ENCODE data around the gene RHOT1.
A peak's percentile ranks its signal among the peaks of the same experiment; 100 is the strongest.
"Not testable (repeated sequence)": the region's sequence is repeated elsewhere in the genome, so short reads cannot be mapped to it uniquely, and the experiment has no call there.

Gene RHOT1

DNA sequence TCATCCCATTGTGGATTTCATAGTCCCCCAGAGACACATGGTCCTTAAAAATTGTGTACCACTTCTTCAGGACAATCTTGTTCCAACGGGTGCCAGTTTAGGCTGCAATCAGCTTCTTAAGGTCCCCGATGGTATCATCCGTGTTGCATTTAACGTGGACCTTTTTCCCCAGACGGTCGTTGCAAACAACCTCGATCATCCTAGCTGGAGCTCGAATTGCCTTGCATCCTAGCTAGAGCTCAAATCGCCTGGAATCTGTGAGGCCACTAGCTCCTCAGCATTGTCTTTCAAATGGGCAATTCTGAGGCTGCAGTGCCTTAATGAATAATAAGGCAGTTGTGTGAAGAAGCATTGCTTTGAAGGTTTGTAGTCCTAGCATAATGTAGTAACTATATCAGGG lies 85.6 kb downstream of the RHOT1 start:
- no peak for DNase-seq (ENCODE audit: low read depth in 2 of 2)

- DNase-seq (ENCODE audit: low read depth in 2 of 2), result no peak
Measured at GRCh38 chr17:32235588-32235987, 93.3 kb downstream of the RHOT1 start.

- no peak for DNase-seq (ENCODE audit: low read depth in 2 of 2)
Measured at GRCh38 chr17:32239456-32239855, 97.2 kb downstream of the RHOT1 start.

- no peak for DNase-seq (ENCODE audit: low read depth in 2 of 2)
Measured at GRCh38 chr17:32240750-32241149, 98.4 kb downstream of the RHOT1 start.

DNA sequence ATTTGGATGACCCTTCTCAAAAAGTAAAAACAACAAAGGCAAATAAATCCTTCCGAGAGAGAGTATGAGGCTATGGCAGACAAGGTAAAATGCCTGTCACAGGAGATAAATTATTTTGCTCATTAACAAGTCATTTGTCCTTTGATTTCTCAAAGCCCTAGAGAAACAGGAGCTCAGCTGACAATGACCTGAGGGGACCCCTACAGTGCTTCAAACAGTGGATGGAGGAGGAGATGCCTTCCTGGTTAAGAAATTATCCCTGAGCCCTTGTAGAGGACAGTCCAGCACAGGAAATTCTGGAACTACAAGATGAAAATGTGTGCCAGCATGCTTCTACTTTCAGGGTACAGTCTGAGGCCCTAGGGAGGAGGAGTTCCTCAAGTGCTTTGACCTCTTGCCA lies 99.3 kb downstream of the RHOT1 start:
- DNase-seq (ENCODE audit: low read depth in 2 of 2), result no peak

GRCh38 chr17:32249475-32249874 lies 107.2 kb downstream of the RHOT1 start:
- no peak for DNase-seq (ENCODE audit: low read depth in 2 of 2)

DNA sequence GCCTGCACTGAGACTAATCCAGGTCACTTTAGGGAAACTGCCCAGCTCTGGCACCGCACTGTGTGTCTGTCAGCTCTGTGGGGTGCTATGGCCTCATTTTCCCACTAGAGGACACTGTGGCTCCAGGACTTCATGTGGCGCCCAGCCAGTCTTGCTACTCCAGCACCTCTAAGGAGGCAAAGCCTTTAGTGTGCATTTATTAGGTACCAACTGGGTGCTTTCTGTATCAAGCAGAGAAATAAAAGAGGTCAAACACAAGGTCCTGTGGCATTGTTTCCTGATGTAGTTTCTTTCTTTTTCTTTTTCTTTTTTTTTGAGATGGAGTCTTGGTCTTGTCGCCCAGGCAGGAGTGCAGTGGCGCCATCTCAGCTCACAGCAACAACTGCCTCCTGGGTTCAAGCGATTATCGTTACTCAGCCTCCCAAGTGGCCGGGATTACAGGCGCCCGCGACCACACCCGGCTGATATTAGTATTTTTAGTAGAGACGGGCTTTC lies 110.9 kb downstream of the RHOT1 start:
- DNase-seq (ENCODE audit: low read depth in 2 of 2), result peak; percentile 31 to 70

DNA sequence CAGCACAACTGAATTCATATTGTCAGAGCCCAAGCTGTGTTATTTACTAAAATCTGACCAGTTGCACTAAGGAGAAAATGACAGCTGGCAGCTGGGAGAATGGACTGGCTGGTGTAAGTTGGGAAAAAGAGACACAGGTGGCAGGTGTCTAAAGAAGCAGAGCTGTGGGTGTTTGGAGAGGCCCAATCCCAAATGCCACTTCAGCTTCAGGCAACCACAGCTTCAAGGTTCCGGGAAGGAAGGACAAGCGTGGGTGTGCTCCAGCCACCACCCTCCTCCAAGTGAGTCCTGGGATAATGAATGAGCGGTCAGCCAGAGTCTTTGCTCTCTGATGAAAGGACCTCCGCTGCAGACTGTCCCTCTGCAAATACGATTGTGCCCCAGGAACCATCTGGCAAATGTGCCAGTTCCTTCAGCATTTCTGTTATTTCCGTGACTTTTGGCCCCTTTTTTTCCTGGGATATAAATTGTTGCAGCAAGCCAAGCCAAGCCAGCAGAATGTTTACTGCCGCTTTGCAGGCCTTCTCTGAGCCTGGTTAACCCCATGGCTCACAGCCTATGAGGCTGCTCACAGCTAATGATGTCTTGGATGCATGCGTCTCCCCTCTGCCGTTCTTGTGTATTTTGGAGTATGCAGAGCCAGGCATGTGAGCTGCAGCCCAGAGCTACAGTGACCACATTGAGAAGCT lies 113.9 kb downstream of the RHOT1 start:
- DNase-seq (ENCODE audit: low read depth in 2 of 2), result no peak

DNA sequence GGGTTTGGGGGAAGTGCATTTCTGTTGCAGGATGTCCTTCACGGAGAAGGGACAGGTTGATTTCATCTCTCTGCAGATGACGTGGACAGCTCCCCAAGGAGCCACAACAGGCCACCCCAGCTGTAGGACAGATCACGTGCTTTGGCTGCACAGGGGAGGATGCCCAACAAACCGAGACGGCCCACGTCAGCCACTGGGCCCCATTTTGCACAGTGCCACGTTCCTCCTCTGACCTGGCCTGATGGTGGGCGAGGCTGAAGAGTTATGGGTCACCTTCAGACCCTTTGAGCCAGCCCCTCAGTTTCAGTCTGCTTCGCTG lies 114.4 kb downstream of the RHOT1 start:
- DNase-seq (ENCODE audit: low read depth in 2 of 2), result no peak

GRCh38 chr17:32258383-32259140 lies 116.3 kb downstream of the RHOT1 start:
- DNase-seq (ENCODE audit: low read depth in 2 of 2), result no peak

- DNase-seq (ENCODE audit: low read depth in 2 of 2), result no peak
Measured at GRCh38 chr17:32259586-32259985, 117.3 kb downstream of the RHOT1 start.

DNA sequence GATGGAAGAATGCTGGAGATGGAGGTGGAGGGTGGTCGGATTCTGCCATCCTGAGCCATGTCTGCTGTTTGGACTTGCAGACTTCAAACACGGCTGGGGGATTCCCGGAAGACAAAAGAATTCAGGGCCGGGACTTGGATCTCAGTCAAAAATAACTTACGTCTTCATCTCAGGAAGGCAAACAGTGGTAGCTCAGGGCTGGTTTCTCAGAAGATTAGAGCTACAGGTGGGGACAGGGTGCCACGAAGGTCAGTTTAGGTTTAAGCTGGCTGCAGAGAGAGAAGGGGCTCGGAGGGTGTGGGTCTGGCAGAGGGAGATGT lies 119.1 kb downstream of the RHOT1 start:
- no peak for DNase-seq (ENCODE audit: low read depth in 2 of 2)

GRCh38 chr17:32261936-32262510 lies 119.7 kb downstream of the RHOT1 start:
- no peak for DNase-seq (ENCODE audit: low read depth in 2 of 2)

- DNase-seq (ENCODE audit: low read depth in 2 of 2), result not testable (repeated sequence)
Measured at GRCh38 chr17:32263515-32263914, 121.2 kb downstream of the RHOT1 start.

- DNase-seq (ENCODE audit: low read depth in 2 of 2), result no peak
Measured at GRCh38 chr17:32264140-32264799, 122.0 kb downstream of the RHOT1 start.

GRCh38 chr17:32264823-32265191 lies 122.5 kb downstream of the RHOT1 start:
- no peak for DNase-seq (ENCODE audit: low read depth in 2 of 2)

DNA sequence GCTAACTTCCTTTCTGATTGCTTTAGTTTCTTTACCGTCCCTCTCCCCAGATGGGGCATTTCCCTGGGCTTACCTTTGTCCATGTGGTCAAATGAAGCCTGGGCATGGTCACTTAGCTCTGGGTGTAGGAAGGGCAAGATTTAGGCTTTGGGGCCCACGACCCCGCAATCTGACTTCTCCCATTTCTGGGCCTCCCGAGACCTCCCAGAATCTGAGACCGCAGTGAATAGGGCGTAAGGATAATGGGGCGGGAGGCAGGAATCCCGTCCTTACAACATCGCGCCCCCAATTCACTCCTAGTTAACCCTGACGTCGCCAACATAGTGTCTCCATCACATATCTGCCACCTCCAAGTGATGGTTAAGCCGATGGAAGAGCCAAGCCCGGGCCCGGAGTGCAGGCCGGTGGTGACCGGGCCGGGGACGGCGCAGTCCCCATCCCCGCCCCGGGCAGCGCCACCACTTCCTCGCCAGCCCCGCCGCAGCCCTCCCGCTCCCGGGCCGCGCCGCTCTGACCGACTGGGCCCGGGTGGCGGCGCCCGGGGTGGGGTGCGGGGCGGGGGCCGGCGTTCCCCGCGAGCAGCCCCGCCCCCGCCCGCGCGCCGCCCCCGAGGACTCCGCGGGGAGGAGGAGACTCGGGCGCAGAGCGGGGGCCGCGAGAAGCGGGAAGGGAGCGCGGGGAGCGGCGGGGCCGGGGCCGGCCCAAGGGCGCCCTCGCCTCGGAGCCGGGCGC lies 123.1 kb downstream of the RHOT1 start, which contains the start of gene RHBDL3:
RHBDL3 (plus strand) TSS at position 641 of the 732 bp plus-strand sequence. CDS start 358 bp downstream, outside the sequence.
- DNase-seq (ENCODE audit: low read depth in 2 of 2), result no peak

DNA sequence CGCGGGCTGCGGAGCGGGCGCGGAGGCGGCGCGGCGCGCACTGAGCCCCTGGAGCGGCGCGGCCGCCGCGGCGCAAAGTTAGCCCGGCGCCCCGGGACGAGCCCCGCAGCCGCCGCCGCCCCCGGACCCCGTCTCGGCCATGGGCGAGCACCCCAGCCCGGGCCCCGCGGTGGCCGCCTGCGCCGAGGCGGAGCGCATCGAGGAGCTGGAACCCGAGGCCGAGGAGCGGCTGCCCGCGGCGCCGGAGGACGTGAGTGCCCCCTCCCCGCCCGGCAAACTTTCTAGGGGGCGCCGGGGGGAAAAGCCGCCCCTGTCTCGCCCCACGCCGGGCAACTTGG lies 123.7 kb downstream of the RHOT1 start:
- no peak for DNase-seq (ENCODE audit: low read depth in 2 of 2)

DNA sequence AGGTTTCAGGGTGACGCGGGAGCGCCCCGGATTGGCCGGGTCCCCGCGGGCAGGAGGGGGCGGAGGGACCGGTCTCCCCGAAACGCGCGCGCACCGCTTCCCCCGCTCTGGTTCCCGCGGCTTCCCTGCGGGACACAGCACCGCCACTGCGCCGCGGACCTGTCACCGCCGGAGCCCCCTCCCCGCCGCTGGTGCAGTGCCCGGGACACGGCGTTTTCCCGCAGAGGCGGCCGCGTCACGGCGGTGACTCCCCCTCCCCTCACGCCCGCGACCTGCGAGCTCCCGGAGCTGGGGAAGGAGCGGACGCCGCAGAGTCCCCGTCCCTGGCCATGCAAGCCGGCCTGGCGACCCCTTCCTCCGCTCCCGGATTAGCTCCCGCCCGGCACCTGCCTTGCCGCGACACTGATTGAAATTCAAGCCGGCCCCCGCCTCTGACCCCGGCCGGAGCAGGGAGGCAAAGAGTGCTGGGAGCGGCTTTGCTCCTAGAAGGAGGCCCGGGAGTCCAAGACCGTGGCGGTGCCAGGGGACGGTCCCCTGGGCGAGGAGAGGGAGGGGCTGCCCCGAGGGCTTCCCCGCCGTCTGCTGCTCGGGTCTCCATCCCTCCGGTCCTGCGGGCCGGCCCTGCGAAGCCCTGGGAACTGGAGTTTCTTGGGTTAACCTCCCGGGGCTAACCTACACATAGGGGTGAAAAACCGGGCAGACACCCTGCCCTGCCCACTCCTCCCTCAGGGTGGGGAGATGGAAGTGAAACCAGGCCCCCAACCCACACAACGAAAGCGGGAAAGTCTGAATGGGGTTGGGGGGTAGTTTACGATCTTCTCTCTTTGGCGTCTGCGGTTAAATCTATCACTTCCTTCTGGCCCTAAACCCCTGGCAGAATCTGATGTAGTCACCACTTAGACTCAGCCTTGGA lies 124.3 kb downstream of the RHOT1 start:
- DNase-seq (ENCODE audit: low read depth in 2 of 2), result peak in 1 of 2 experiments; percentile 12

- DNase-seq (ENCODE audit: low read depth in 2 of 2), result peak in 1 of 2 experiments; percentile 15
Measured at GRCh38 chr17:32267690-32268205, 125.4 kb downstream of the RHOT1 start.
